ENCODE data around the gene IL36G. TPM values are rescaled to one million over a fixed set of nuclear protein-coding genes. Genes with fewer than 3 reads are reported as not detected.

The IL36G gene
- total and polyA plus RNA-seq, 9 of the 15 experiments (the other 6 are each of a cell fraction or from before 2014, with no cell fraction given) = not detected

DNA sequence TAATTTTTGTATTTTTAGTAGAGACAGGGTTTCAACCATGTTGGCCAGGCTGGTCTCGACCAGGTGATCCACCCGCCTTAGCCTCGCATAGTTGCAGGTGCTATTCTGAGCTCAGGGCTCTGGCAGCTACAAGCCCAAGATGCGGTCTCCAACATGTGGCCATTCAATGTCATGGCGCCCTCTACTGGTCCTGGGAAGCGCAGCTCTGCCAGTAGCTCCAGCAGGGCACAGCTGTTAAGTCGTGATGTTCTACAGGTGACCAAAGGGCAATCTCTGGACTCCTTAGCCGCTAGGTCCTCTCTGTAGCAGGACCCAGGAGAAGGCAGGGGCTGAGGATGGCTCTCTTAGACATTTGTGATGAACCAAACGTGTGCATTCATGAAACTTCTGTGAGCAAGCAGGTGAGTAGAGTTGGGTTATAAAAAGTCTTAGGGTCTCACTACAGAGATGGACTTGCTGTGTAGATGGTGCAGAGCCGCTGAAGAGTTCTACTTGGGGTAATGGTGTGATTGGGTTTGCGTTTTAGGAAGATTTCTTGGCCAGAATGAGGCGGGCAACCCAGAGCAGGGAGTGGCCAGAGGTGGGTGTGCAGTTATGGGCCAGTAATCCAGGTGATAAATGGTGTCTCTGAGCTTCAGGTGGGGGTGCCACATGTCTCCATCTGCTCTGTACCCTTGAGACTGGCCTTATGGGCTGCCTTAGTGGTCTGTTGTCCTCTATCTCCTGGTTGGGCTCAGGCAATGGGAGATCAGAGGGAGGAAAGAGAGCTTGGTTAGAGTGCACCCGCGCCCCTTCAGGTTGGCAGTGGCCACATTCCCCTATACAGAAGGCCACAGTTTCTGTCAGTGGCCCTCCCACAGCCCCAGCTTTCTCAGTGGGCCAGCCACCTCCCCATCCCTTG is 35.8 kb upstream of the IL36G start (continued):
- TF ChIP-seq, protein P1, sequence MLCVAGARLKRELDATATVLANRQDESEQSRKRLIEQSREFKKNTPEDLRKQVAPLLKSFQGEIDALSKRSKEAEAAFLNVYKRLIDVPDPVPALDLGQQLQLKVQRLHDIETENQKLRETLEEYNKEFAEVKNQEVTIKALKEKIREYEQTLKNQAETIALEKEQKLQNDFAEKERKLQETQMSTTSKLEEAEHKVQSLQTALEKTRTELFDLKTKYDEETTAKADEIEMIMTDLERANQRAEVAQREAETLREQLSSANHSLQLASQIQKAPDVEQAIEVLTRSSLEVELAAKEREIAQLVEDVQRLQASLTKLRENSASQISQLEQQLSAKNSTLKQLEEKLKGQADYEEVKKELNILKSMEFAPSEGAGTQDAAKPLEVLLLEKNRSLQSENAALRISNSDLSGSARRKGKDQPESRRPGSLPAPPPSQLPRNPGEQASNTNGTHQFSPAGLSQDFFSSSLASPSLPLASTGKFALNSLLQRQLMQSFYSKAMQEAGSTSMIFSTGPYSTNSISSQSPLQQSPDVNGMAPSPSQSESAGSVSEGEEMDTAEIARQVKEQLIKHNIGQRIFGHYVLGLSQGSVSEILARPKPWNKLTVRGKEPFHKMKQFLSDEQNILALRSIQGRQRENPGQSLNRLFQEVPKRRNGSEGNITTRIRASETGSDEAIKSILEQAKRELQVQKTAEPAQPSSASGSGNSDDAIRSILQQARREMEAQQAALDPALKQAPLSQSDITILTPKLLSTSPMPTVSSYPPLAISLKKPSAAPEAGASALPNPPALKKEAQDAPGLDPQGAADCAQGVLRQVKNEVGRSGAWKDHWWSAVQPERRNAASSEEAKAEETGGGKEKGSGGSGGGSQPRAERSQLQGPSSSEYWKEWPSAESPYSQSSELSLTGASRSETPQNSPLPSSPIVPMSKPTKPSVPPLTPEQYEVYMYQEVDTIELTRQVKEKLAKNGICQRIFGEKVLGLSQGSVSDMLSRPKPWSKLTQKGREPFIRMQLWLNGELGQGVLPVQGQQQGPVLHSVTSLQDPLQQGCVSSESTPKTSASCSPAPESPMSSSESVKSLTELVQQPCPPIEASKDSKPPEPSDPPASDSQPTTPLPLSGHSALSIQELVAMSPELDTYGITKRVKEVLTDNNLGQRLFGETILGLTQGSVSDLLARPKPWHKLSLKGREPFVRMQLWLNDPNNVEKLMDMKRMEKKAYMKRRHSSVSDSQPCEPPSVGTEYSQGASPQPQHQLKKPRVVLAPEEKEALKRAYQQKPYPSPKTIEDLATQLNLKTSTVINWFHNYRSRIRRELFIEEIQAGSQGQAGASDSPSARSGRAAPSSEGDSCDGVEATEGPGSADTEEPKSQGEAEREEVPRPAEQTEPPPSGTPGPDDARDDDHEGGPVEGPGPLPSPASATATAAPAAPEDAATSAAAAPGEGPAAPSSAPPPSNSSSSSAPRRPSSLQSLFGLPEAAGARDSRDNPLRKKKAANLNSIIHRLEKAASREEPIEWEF (CRISPR knock-in tag; IDR thresholded peaks at IDR 0.05) = no peak
- no peak for TF ChIP-seq GATAD2B (IDR thresholded peaks at IDR 0.05; ENCODE audit: borderline replicate concordance)
- TF ChIP-seq, protein P2, sequence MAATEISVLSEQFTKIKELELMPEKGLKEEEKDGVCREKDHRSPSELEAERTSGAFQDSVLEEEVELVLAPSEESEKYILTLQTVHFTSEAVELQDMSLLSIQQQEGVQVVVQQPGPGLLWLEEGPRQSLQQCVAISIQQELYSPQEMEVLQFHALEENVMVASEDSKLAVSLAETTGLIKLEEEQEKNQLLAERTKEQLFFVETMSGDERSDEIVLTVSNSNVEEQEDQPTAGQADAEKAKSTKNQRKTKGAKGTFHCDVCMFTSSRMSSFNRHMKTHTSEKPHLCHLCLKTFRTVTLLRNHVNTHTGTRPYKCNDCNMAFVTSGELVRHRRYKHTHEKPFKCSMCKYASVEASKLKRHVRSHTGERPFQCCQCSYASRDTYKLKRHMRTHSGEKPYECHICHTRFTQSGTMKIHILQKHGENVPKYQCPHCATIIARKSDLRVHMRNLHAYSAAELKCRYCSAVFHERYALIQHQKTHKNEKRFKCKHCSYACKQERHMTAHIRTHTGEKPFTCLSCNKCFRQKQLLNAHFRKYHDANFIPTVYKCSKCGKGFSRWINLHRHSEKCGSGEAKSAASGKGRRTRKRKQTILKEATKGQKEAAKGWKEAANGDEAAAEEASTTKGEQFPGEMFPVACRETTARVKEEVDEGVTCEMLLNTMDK (IDR thresholded peaks at IDR 0.05; ENCODE audit: borderline replicate concordance, insufficient read depth, low read depth, low read length, poor library complexity, severe bottlenecking) = peak; percentile 81
- no peak for TF ChIP-seq NBN (IDR thresholded peaks at IDR 0.05; ENCODE audit: low read depth)
- TF ChIP-seq MTA1 (IDR thresholded peaks at IDR 0.05; ENCODE audit: borderline replicate concordance) = no peak
- TF ChIP-seq, protein P3, sequence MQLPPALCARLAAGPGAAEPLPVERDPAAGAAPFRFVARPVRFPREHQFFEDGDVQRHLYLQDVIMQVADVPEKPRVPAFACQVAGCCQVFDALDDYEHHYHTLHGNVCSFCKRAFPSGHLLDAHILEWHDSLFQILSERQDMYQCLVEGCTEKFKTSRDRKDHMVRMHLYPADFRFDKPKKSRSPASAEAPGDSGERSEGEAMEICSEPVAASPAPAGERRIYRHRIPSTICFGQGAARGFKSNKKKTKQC (CRISPR knock-in tag; IDR thresholded peaks at IDR 0.05) = no peak
- TF ChIP-seq, protein P4, sequence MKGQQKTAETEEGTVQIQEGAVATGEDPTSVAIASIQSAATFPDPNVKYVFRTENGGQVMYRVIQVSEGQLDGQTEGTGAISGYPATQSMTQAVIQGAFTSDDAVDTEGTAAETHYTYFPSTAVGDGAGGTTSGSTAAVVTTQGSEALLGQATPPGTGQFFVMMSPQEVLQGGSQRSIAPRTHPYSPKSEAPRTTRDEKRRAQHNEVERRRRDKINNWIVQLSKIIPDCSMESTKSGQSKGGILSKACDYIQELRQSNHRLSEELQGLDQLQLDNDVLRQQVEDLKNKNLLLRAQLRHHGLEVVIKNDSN (CRISPR knock-in tag; IDR thresholded peaks at IDR 0.05) = 0 out of 2 replicates have a peak, but pooled peaks have one; percentile 31
- TF ChIP-seq, protein P5, sequence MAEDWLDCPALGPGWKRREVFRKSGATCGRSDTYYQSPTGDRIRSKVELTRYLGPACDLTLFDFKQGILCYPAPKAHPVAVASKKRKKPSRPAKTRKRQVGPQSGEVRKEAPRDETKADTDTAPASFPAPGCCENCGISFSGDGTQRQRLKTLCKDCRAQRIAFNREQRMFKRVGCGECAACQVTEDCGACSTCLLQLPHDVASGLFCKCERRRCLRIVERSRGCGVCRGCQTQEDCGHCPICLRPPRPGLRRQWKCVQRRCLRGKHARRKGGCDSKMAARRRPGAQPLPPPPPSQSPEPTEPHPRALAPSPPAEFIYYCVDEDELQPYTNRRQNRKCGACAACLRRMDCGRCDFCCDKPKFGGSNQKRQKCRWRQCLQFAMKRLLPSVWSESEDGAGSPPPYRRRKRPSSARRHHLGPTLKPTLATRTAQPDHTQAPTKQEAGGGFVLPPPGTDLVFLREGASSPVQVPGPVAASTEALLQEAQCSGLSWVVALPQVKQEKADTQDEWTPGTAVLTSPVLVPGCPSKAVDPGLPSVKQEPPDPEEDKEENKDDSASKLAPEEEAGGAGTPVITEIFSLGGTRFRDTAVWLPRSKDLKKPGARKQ (CRISPR knock-in tag; IDR thresholded peaks at IDR 0.05) = no peak
- TF ChIP-seq, protein P6, sequence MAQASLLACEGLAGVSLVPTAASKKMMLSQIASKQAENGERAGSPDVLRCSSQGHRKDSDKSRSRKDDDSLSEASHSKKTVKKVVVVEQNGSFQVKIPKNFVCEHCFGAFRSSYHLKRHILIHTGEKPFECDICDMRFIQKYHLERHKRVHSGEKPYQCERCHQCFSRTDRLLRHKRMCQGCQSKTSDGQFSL (CRISPR knock-in tag; IDR thresholded peaks at IDR 0.05) = no peak
- TF ChIP-seq, protein P6 (tag; IDR thresholded peaks at IDR 0.05) = no peak
- TF ChIP-seq TAF9B (IDR thresholded peaks at IDR 0.05; ENCODE audit: partially characterized antibody) = no peak
- no peak for TF ChIP-seq TRIM24 (IDR thresholded peaks at IDR 0.05)
- no peak for TF ChIP-seq CCNT2 (IDR thresholded peaks at IDR 0.05; ENCODE audit: borderline replicate concordance, extremely low read depth, insufficient read length, low read depth, low read length)

All from K562 (cell line).